G401 (cell line): Measurements from ENCODE around the gene IL2RA. TPM values are rescaled to one million over a fixed set of nuclear protein-coding genes. Genes with fewer than 3 reads are reported as not detected.
"Not testable (repeated sequence)": the region's sequence is repeated elsewhere in the genome, so short reads cannot be mapped to it uniquely, and the experiment has no call there.

Experiments
- DNase-seq: peaks from one replicate; pipeline ENCODE4 v3.0.0-alpha.2; 2015; ENCODE audit warnings: low spot score
- in situ Hi-C: cut with HindIII; loops from 2 replicates; pipeline ENCODE4 v1.10.0; 2016; ENCODE audit warnings: low sequenced_read_pairs, mixed read lengths
- total RNA-seq: library from RNA; depleted of rRNA; stranded (reverse); fragments of >200 nt; shearing (Covaris generic); gene quantifications from 2 replicates; pipeline ENCODE4 v1.2.3, GENCODE V29; 2014

IL2RA gene
- total RNA-seq, 1 experiment from 2014 or later: not detected

- no peak for DNase-seq
- in situ Hi-C loops: no loop called here
Observed at GRCh38 chr10:6022660-6023059, 39.5 kb downstream of the IL2RA start.

- DNase-seq: no peak
- in situ Hi-C loops: no loop called here
Observed at GRCh38 chr10:6020826-6021225, 41.3 kb downstream of the IL2RA start.

- no peak for DNase-seq
- in situ Hi-C loops: no loop called here
Observed at GRCh38 chr10:6019796-6020195, 42.4 kb downstream of the IL2RA start.

GRCh38 chr10:6019010-6019782 is 43.0 kb downstream of the IL2RA start:
- no peak for DNase-seq

GRCh38 chr10:6018422-6018821 is 43.7 kb downstream of the IL2RA start:
- no peak for DNase-seq
- in situ Hi-C loops: no loop called here

More at GRCh38 chr10:6019010-6019782, 43.0 kb downstream of the IL2RA start:
- in situ Hi-C loops: no loop called here

- in situ Hi-C loops: no loop called here
- DNase-seq: no peak
Observed at GRCh38 chr10:6017781-6018354, 44.3 kb downstream of the IL2RA start.

GRCh38 chr10:6014241-6014761 is 47.9 kb downstream of the IL2RA start:
- in situ Hi-C loops: no loop called here
- peak; percentile 25 for DNase-seq

DNA sequence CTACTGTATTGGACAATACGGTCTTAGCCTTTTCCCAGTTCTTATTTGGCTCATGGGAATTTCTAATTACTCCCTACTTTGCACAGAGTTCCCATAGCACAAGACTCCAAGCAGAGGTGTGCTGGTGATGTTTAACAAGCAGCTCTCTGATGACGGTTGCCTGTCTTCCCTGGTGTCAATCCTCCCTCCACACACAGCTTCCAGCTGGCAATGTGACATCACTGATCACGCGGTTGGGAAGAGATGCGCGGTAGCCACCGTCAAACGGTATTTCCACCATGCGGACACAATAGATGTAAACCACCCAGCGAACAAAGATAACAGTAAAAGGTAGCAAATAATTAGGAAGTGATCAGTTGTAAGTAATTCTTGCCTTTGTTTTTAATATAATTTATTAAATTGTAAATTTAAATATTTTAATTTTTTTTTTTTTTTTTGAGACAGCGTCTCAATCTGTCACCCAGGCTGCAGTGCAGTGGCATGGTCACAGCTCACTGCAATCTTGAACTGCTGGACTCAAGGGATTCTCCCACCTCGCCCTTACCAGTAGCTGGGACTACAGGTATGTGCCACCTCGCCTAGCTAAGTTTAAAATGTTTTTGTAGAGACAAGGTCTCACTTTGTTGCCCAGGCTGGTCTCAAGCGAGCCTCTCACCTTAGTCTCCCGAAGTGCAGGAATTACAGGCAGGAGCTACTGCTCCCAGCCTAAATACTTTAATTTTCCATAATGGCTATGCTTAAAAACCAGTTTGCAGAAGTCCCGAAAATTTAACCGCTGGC is 48.6 kb downstream of the IL2RA start:
- in situ Hi-C loops: no loop called here
- no peak for DNase-seq

GRCh38 chr10:6012121-6012905 is 49.9 kb downstream of the IL2RA start:
- in situ Hi-C loops: no loop called here
- DNase-seq: no peak

GRCh38 chr10:6011558-6011957 is 50.6 kb downstream of the IL2RA start:
- in situ Hi-C loops: no loop called here
- no peak for DNase-seq

DNA sequence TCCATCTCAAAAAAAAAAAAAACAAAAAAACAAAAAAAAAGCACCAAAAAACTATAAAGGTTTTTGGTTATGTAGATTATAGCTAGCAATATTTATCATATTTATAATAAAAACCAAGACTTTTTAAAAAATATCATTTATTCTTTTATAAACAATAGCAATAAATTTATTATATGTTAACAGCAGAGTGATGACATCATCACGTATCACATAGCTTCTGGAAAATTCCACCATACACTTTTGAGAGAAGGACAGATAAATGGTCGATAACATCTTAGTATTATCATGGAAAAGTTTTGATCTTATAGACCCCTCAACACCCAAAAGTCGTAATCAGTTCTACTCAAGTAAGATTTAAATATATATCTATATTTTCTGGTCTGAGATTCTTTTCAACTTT is 51.6 kb downstream of the IL2RA start:
- in situ Hi-C loops: no loop called here
- no peak for DNase-seq

GRCh38 chr10:6009961-6010360 is 52.2 kb downstream of the IL2RA start:
- in situ Hi-C loops: no loop called here
- DNase-seq: no peak

- in situ Hi-C loops: no loop called here
- DNase-seq: no peak
Observed at GRCh38 chr10:6009150-6009549, 53.0 kb downstream of the IL2RA start.

GRCh38 chr10:6008497-6009142 is 53.5 kb downstream of the IL2RA start:
- no peak for DNase-seq
- in situ Hi-C loops: no loop called here

GRCh38 chr10:6006991-6007390 is 55.2 kb downstream of the IL2RA start:
- DNase-seq: no peak
- in situ Hi-C loops: no loop called here

DNA sequence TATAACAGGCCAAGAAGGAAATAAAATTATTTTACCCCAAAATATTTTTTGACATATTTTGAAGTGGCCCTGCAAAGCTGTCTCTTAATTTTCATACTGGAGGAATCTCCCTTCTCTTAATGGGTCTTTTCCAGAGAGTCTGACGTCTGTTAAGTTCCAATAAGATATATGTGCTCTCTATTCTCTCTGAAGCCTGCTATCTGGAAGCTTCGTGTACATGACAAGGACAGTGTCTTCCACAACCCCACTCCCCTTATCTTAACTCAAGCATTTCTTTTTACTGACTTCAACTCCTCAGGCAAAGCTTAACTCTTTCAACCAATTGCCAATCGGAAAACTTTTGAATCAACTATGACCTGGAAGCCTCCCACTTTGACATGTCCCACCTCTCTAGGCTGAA is 55.6 kb downstream of the IL2RA start:
- no peak for DNase-seq
- in situ Hi-C loops: no loop called here

GRCh38 chr10:6005856-6006395 is 56.2 kb downstream of the IL2RA start:
- DNase-seq: no peak
- in situ Hi-C loops: no loop called here

DNA sequence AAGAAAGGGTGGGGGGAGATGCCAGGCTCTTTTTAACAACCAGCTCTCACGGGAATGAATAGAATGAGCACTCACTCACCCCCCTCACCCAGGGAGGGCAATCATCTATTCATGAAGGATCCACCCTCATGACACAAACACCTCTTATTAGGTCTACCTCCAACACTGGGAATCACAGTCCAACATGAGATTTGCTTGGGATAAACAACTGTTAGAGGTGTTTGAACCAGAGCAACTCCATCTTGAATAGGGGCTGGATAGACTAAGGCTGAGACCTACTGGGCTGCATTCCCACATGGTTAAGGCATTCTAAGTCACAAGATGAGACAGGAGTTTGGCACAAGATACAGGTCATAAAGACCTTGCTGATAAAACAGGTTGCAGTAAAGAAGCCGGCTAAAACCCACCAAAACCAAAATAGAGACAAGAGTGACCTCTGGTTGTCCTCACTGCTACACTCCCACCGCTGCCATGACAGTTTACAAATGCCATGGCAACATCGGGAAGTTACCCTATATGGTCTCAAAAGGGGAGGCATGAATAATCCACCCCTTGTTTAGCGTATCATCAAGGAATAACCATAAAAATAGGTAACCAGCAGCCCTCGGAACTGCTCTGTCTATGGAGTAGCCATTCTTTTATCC is 56.9 kb downstream of the IL2RA start:
- in situ Hi-C loops, DNase-seq: not testable (repeated sequence)
